OCI-LY3 (cell line): ENCODE measurements around the gene PTPRCAP.
"Not testable (repeated sequence)": the region's sequence is repeated elsewhere in the genome, so short reads cannot be mapped to it uniquely, and the experiment has no call there.

Source experiments
- EZH2phosphoT487 ChIP-seq: fragments of 200-600 bp; shearing (Covaris generic); IDR thresholded peaks from 2 replicates; pipeline ENCODE4 v1.6.1; 2018; ENCODE audit warnings: antibody characterized with exemption, mixed run types, low read depth
- TF ChIP-seq, protein P1 (sequence below): fragments of 200-600, 300-600 bp; sonication (generic); IDR thresholded peaks from 2 replicates; pipeline ENCODE4 v1.5.1; 2014; ENCODE audit warnings: antibody characterized with exemption, low read length, low read depth

DNA sequence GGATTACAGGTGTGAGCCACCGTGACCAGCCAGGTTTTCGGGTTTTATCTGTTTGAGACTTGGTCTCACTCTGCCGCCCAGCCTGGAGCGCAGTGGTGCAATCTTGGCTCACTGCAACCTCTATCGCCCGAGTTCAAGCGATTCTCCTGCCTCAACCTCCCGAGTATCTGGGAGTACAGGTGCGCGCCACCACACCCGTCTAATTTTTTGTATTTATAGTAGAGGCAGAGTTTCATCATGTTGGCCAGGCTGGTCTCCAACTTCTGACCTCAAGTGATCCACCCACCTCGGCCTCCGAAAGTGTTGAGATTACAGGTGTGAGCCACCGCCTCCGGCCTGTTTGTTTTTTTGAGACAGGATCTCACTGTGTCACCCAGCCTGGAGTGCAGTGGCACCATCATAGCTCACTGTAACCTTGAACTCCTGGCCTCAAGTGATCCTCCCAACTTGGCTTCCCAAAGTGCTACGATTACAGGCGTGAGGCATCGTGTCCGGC, 10.1 kb downstream of the PTPRCAP start:
- TF ChIP-seq, protein P1, sequence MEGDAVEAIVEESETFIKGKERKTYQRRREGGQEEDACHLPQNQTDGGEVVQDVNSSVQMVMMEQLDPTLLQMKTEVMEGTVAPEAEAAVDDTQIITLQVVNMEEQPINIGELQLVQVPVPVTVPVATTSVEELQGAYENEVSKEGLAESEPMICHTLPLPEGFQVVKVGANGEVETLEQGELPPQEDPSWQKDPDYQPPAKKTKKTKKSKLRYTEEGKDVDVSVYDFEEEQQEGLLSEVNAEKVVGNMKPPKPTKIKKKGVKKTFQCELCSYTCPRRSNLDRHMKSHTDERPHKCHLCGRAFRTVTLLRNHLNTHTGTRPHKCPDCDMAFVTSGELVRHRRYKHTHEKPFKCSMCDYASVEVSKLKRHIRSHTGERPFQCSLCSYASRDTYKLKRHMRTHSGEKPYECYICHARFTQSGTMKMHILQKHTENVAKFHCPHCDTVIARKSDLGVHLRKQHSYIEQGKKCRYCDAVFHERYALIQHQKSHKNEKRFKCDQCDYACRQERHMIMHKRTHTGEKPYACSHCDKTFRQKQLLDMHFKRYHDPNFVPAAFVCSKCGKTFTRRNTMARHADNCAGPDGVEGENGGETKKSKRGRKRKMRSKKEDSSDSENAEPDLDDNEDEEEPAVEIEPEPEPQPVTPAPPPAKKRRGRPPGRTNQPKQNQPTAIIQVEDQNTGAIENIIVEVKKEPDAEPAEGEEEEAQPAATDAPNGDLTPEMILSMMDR, result not testable (repeated sequence)
- not testable (repeated sequence) for TF ChIP-seq EZH2phosphoT487
